ENCODE data around the gene BPIFA2. TPM values are rescaled to one million over a fixed set of nuclear protein-coding genes. Genes with fewer than 3 reads are reported as not detected.

BPIFA2 gene
- total RNA-seq, 2 donors from 2014 or later, result not detected

GRCh38 chr20:33187491-33187890 is 19.5 kb downstream of the BPIFA2 start:
- no peak overlapping the region for H3K4me3 Mint-ChIP-seq
- peaks cover 33% of the 10 kb centered on the region for H3K9me3 Mint-ChIP-seq
- Histone ChIP-seq H3K9me3 (ENCODE audit: control insufficient read depth, low read length) (no peaks in the 10 kb centered on the region), H3K4me1 (ENCODE audit: control insufficient read depth, insufficient read depth, low read length) (no peaks in the 10 kb centered on the region), H3K27me3 (ENCODE audit: control insufficient read depth, insufficient read depth, low read length, poor library complexity, severe bottlenecking) (peaks cover 16% of the 10 kb centered on the region), H3K27ac (ENCODE audit: low read depth, low read length) (no peak overlapping the region), H3K36me3 (ENCODE audit: control insufficient read depth, insufficient read depth, low read length) (no peaks in the 10 kb centered on the region), H3K9ac (ENCODE audit: extremely low read depth, low read length, poor library complexity, severe bottlenecking) (no peak overlapping the region), H3K4me3 (ENCODE audit: low read length) (no peak overlapping the region)
- peaks cover 1% of the 10 kb centered on the region for H3K36me3 Mint-ChIP-seq (ENCODE audit: low read depth)
- 89 to 94% methylated on average over 3 to 4 of the region's 4 CpGs for WGBS, 2 experiments (ENCODE audit: insufficient coverage in 1 of 2, insufficient read length in 1 of 2)
- no peak for TF ChIP-seq CTCF (conservative IDR thresholded peaks at IDR 0.05)
- no peak for DNase-seq
- H3K27ac Mint-ChIP-seq, result no peak overlapping the region
- H3K4me1 Mint-ChIP-seq, result no peaks in the 10 kb centered on the region
- H3K27me3 Mint-ChIP-seq (ENCODE audit: insufficient read depth), result peaks cover 6% of the 10 kb centered on the region

GRCh38 chr20:33188421-33188820 is 20.5 kb downstream of the BPIFA2 start:
- Histone ChIP-seq H3K36me3 (ENCODE audit: control insufficient read depth, insufficient read depth, low read length) (no peaks in the 10 kb centered on the region), H3K27me3 (ENCODE audit: control insufficient read depth, insufficient read depth, low read length, poor library complexity, severe bottlenecking) (peaks cover 20% of the 10 kb centered on the region), H3K4me3 (ENCODE audit: low read length) (no peak overlapping the region), H3K27ac (ENCODE audit: low read depth, low read length) (no peak overlapping the region), H3K9me3 (ENCODE audit: control insufficient read depth, low read length) (no peaks in the 10 kb centered on the region), H3K9ac (ENCODE audit: extremely low read depth, low read length, poor library complexity, severe bottlenecking) (no peak overlapping the region), H3K4me1 (ENCODE audit: control insufficient read depth, insufficient read depth, low read length) (no peaks in the 10 kb centered on the region)
- H3K4me3 Mint-ChIP-seq, result no peak overlapping the region
- H3K27ac Mint-ChIP-seq, result no peak overlapping the region
- 87 to 90% methylated on average over 9 of the region's 9 CpGs for WGBS, 2 experiments (ENCODE audit: insufficient coverage in 1 of 2, insufficient read length in 1 of 2)
- H3K36me3 Mint-ChIP-seq (ENCODE audit: low read depth), result peaks cover 1% of the 10 kb centered on the region
- H3K4me1 Mint-ChIP-seq, result no peaks in the 10 kb centered on the region
- no peak for TF ChIP-seq CTCF (conservative IDR thresholded peaks at IDR 0.05)
- peaks cover 7% of the 10 kb centered on the region for H3K27me3 Mint-ChIP-seq (ENCODE audit: insufficient read depth)
- peaks cover 27% of the 10 kb centered on the region for H3K9me3 Mint-ChIP-seq
- no peak for DNase-seq

- Histone ChIP-seq H3K4me1 (ENCODE audit: control insufficient read depth, insufficient read depth, low read length) (no peaks in the 10 kb centered on the region), H3K27ac (ENCODE audit: low read depth, low read length) (no peak overlapping the region), H3K4me3 (ENCODE audit: low read length) (no peak overlapping the region), H3K9me3 (ENCODE audit: control insufficient read depth, low read length) (no peaks in the 10 kb centered on the region), H3K27me3 (ENCODE audit: control insufficient read depth, insufficient read depth, low read length, poor library complexity, severe bottlenecking) (peaks cover 46% of the 10 kb centered on the region), H3K9ac (ENCODE audit: extremely low read depth, low read length, poor library complexity, severe bottlenecking) (no peak overlapping the region), H3K36me3 (ENCODE audit: control insufficient read depth, insufficient read depth, low read length) (no peaks in the 10 kb centered on the region)
- H3K36me3 Mint-ChIP-seq (ENCODE audit: low read depth), result no peaks in the 10 kb centered on the region
- WGBS, 2 experiments (ENCODE audit: insufficient coverage in 1 of 2, insufficient read length in 1 of 2), result 46 to 74% methylated on average over 1 to 3 of the region's 3 CpGs
- H3K4me1 Mint-ChIP-seq, result no peaks in the 10 kb centered on the region
- no peak for TF ChIP-seq CTCF (conservative IDR thresholded peaks at IDR 0.05)
- peaks cover 6% of the 10 kb centered on the region for H3K9me3 Mint-ChIP-seq
- no peak overlapping the region for H3K4me3 Mint-ChIP-seq
- H3K27me3 Mint-ChIP-seq (ENCODE audit: insufficient read depth), result peaks cover 8% of the 10 kb centered on the region
- no peak for DNase-seq
- H3K27ac Mint-ChIP-seq, result no peak overlapping the region
These were observed 23.5 kb downstream of the BPIFA2 start for GRCh38 chr20:33191484-33191883.

Data from endodermal cell (in vitro differentiated cells).